ENCODE measurements around the gene SEMA4D.

The SEMA4D gene

DNA sequence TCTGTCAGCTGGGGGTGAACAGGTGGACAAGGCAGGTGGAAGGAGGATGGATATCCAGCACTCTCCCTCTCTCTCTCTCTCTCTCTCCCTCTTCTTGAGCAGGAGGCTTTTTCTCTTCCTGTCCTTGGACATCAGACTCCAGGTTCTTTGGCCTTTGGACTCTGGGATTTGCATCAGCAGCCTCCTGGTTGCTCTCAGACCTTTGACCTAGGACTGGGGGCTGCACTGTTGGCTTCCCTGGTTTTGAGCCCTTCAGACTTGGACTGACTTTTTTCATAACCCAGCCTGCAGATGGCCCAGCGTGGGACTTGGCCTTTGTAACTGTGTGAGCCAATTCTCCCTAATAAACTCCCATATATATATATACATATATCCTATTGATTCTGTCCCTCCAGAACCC, 35.0 kb upstream of the SEMA4D start:
- TF ChIP-seq, protein P1, sequence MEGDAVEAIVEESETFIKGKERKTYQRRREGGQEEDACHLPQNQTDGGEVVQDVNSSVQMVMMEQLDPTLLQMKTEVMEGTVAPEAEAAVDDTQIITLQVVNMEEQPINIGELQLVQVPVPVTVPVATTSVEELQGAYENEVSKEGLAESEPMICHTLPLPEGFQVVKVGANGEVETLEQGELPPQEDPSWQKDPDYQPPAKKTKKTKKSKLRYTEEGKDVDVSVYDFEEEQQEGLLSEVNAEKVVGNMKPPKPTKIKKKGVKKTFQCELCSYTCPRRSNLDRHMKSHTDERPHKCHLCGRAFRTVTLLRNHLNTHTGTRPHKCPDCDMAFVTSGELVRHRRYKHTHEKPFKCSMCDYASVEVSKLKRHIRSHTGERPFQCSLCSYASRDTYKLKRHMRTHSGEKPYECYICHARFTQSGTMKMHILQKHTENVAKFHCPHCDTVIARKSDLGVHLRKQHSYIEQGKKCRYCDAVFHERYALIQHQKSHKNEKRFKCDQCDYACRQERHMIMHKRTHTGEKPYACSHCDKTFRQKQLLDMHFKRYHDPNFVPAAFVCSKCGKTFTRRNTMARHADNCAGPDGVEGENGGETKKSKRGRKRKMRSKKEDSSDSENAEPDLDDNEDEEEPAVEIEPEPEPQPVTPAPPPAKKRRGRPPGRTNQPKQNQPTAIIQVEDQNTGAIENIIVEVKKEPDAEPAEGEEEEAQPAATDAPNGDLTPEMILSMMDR (IDR thresholded peaks at IDR 0.05; ENCODE audit: low read depth, low read length), result no peak
- H2AFZ ChIP-seq (ENCODE audit: low read depth, low read length), result no peak overlapping the region
- no peak overlapping the region for H3K9ac ChIP-seq (ENCODE audit: low read length)
- no peaks in the 10 kb centered on the region for H3K9me3 ChIP-seq (ENCODE audit: insufficient read depth, low read length)
- 0 out of 2 replicates have a peak, but pooled peaks cover 7% of the 10 kb centered on the region for H3K27me3 ChIP-seq (ENCODE audit: low read depth, low read length)
- no peaks in the 10 kb centered on the region for H4K20me1 ChIP-seq (ENCODE audit: insufficient read depth, low read length)
- H3K4me1 ChIP-seq (ENCODE audit: low read length), result no peaks in the 10 kb centered on the region
- H3K4me3 ChIP-seq (ENCODE audit: low read length), result no peak overlapping the region
- no peaks in the 10 kb centered on the region for H3K36me3 ChIP-seq (replicated peaks; ENCODE audit: low read depth, low read length)
- no peak overlapping the region for H3K4me2 ChIP-seq (ENCODE audit: low read length)
- H3K79me2 ChIP-seq (ENCODE audit: low read length), result no peaks in the 10 kb centered on the region
- no peak overlapping the region for H3K27ac ChIP-seq (ENCODE audit: low read length)

DNA sequence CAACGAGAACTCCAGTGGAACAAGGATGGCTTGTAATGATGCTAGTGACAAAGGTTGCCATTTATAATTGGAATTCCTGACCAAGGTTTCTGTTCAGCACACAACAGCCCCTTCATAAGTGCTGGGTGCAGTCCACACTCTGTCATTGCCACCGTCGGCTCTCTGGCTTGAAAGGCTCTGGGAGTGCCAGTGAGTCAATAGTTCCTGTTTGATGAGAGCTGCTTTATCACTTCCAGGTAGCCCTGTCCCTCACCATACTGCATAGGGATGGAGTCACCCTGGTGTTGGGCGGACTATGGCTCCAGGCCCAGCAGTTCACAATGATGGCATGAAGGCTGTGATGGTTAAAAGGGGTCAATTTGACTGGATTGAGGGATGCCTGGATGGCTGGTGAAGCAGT, 34.6 kb upstream of the SEMA4D start:
- Histone ChIP-seq H3K27ac (ENCODE audit: low read length) (no peak overlapping the region), H4K20me1 (ENCODE audit: insufficient read depth, low read length) (no peaks in the 10 kb centered on the region), H3K4me1 (ENCODE audit: low read length) (no peaks in the 10 kb centered on the region), H3K36me3 (replicated peaks; ENCODE audit: low read depth, low read length) (no peaks in the 10 kb centered on the region), H3K9ac (ENCODE audit: low read length) (no peak overlapping the region), H3K27me3 (ENCODE audit: low read depth, low read length) (0 out of 2 replicates have a peak, but pooled peaks cover 7% of the 10 kb centered on the region), H3K4me3 (ENCODE audit: low read length) (no peak overlapping the region), H3K4me2 (ENCODE audit: low read length) (no peak overlapping the region), H3K9me3 (ENCODE audit: insufficient read depth, low read length) (no peaks in the 10 kb centered on the region), H2AFZ (ENCODE audit: low read depth, low read length) (no peak overlapping the region), H3K79me2 (ENCODE audit: low read length) (no peaks in the 10 kb centered on the region)
- no peak for TF ChIP-seq EZH2phosphoT487 (IDR thresholded peaks at IDR 0.05; ENCODE audit: low read depth)
- TF ChIP-seq, protein P1 (IDR thresholded peaks at IDR 0.05; ENCODE audit: low read depth, low read length), result no peak

DNA sequence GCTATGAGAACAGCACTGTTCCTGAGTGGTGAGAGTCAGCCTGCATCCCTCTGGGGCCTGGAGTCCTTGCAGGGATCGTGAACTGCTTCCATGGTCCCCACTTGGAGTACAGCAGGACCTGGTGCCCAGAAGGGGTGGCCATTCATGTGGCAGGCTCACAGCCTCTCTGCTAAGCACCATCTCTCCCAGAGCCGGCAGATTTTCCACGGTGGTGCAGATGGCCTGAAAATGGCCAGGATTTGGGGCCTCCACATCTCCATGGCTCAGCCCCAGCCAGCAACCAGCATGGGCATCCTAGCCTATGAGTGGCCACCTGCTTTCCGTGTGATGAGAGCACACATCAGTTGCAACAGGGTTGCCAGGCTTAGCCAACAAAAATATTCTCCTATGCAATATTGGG, 33.9 kb upstream of the SEMA4D start:
- no peak overlapping the region for H3K4me2 ChIP-seq (ENCODE audit: low read length)
- no peak overlapping the region for H3K4me3 ChIP-seq (ENCODE audit: low read length)
- H3K27ac ChIP-seq (ENCODE audit: low read length), result no peak overlapping the region
- H3K79me2 ChIP-seq (ENCODE audit: low read length), result no peaks in the 10 kb centered on the region
- no peaks in the 10 kb centered on the region for H3K36me3 ChIP-seq (replicated peaks; ENCODE audit: low read depth, low read length)
- H2AFZ ChIP-seq (ENCODE audit: low read depth, low read length), result no peak overlapping the region
- no peaks in the 10 kb centered on the region for H3K9me3 ChIP-seq (ENCODE audit: insufficient read depth, low read length)
- TF ChIP-seq, protein P1 (IDR thresholded peaks at IDR 0.05; ENCODE audit: low read depth, low read length), result no peak
- TF ChIP-seq EZH2phosphoT487 (IDR thresholded peaks at IDR 0.05; ENCODE audit: low read depth), result no peak
- 0 out of 2 replicates have a peak, but pooled peaks cover 7% of the 10 kb centered on the region for H3K27me3 ChIP-seq (ENCODE audit: low read depth, low read length)
- H3K9ac ChIP-seq (ENCODE audit: low read length), result no peak overlapping the region
- H3K4me1 ChIP-seq (ENCODE audit: low read length), result no peaks in the 10 kb centered on the region
- H4K20me1 ChIP-seq (ENCODE audit: insufficient read depth, low read length), result no peaks in the 10 kb centered on the region

DNA sequence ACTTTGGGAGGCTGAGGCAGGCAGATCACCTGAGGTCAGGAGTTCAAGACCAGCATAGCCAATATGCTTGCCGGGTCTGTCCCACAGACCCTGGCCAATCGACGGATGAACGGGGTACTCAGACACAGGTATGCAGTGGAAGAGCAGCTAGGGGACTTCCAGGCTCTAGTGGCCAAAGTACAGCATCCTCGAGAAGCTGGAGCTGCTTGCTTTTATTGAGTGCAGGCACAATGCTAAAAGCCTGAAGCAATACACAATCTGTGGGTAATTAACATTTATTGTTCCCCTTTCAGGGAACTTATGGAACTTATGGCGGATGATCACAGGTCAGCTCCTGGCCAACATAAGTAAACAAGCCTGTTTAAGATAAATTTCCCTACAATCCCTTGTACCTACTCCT, 32.8 kb upstream of the SEMA4D start:
- Histone ChIP-seq H3K36me3 (replicated peaks; ENCODE audit: low read depth, low read length) (no peaks in the 10 kb centered on the region), H3K79me2 (ENCODE audit: low read length) (no peaks in the 10 kb centered on the region), H2AFZ (ENCODE audit: low read depth, low read length) (no peak overlapping the region), H3K9me3 (ENCODE audit: insufficient read depth, low read length) (no peaks in the 10 kb centered on the region), H4K20me1 (ENCODE audit: insufficient read depth, low read length) (no peaks in the 10 kb centered on the region), H3K4me2 (ENCODE audit: low read length) (no peak overlapping the region), H3K9ac (ENCODE audit: low read length) (no peak overlapping the region), H3K27ac (ENCODE audit: low read length) (no peak overlapping the region), H3K27me3 (ENCODE audit: low read depth, low read length) (0 out of 2 replicates have a peak, but pooled peaks cover 7% of the 10 kb centered on the region), H3K4me3 (ENCODE audit: low read length) (no peak overlapping the region), H3K4me1 (ENCODE audit: low read length) (no peaks in the 10 kb centered on the region)
- no peak for TF ChIP-seq EZH2phosphoT487 (IDR thresholded peaks at IDR 0.05; ENCODE audit: low read depth)
- TF ChIP-seq, protein P1 (IDR thresholded peaks at IDR 0.05; ENCODE audit: low read depth, low read length), result no peak
